C4-2B (cell line): ENCODE data around the gene PTPRN.
A peak's percentile ranks its signal among the peaks of the same experiment; 100 is the strongest.

Source experiments
- H3K27ac ChIP-seq: fragments of 450-650 bp; 2 replicates; pipeline ENCODE4 v1.5.1; 2017
- CTCF ChIP-seq: fragments of 450-650 bp; conservative IDR thresholded peaks from 2 replicates; pipeline ENCODE4 v1.5.1; 2017; ENCODE audit warnings: mild to moderate bottlenecking
- ZFX ChIP-seq: fragments of 450-650 bp; IDR thresholded peaks from 2 replicates; pipeline ENCODE4 v1.6.1; 2017

PTPRN gene

GRCh38 chr2:219279151-219279915, 29.9 kb downstream of the PTPRN start, which contains the start of gene DNAJB2:
Gene DNAJB2, plus strand, starts transcription at chr2:219279366. Its CDS starts 468 bp downstream, at chr2:219279834.
- TF ChIP-seq ZFX (peak; percentile 52; the same call in 1 of the 2 replicates), CTCF (no peak)
- peak within 1 kb of the TSS; percentile 69 for H3K27ac ChIP-seq

DNA sequence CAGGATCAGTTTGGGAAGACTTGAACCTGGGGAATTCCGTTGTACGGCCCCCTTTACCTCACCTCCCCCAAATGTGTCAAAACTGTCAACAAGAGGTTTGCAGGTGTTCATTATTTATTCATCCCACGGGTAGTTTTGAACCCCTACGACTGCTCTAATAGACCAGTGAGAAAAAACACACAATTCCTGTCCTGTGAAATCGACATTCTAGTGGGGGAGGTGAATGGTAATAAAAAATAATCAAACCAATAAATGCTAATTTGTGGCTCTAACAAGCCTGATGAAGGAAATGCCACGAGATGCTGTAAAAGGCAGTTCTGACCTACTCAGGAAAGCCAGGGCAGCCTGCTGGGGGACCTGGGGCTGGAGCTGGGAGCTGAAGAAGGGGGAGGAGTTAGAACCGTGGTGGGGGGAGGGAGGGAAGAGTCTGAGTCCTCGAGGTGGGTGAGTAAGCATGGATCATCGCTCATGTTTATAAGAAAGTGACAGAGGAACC, 30.5 kb downstream of the PTPRN start:
- H3K27ac ChIP-seq: peak overlapping the region; percentile 69
- TF ChIP-seq ZFX: no peak
- TF ChIP-seq CTCF: no peak

GRCh38 chr2:219277703-219278654, 31.2 kb downstream of the PTPRN start:
- TF ChIP-seq ZFX (no peak), CTCF (peak; percentile 97)
- 0 out of 2 replicates have a peak overlapping the region, but pooled peaks have one; percentile 69 for H3K27ac ChIP-seq

DNA sequence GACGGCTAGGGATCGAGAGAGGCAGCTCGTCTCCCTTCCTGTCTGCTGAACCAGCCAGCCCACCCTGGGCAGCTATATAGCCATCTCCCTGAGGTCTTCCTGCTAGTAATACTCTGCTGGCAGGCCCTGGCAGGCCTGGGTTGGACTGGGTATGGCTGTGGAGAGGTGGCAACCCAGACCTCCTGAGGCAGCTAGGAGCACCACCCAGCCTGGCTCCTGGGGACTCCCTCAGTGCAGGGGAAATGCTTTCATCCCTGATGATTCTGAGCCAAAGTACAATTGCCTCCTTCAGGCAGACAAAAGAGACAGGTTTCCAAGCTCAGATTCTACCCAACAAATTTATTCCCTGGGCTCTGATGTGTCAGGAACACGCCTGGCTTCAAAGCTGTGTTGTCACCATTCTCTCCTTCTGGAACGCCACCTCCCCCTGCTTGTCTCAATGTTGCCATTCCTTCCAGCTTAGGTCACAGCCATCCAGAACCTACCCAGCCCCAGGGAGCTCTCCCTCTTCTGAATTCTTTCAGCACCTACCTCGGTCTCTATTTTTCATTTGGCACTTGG, 34.8 kb downstream of the PTPRN start:
- TF ChIP-seq ZFX: no peak
- TF ChIP-seq CTCF: no peak
- H3K27ac ChIP-seq: no peak overlapping the region

- no peak for TF ChIP-seq CTCF
- no peak for TF ChIP-seq ZFX
- H3K27ac ChIP-seq: no peak overlapping the region
These were observed 35.3 kb downstream of the PTPRN start for GRCh38 chr2:219273937-219274336.

DNA sequence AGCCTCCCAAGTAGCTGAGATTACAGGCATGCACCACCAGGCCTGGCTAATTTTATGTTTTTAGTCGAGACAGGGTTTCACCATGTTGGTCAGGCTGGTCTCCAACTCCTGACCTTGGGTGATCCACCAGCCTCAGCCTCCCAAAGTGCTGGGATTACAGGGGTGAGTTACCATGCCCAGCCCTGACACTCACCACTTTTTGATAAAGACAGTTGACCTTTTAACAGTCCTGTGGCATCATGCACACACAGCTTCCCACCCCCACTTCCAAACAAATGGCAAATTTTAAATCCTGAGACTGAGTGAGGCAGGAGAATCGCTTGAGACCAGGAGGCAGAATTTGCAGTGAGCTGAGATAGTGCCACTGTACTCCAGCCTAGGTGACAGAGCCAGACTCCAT, 36.2 kb downstream of the PTPRN start:
- TF ChIP-seq ZFX: no peak
- TF ChIP-seq CTCF: no peak
- H3K27ac ChIP-seq: no peak overlapping the region
